Colon (tissue), 2 donors: ENCODE results near the gene PTGR1.
"Not testable (repeated sequence)": the region's sequence is repeated elsewhere in the genome, so short reads cannot be mapped to it uniquely, and the experiment has no call there.

Experiments
- FAIRE-seq: peaks from 2 replicates; lab custom pipeline; 2012; peaks lifted over from hg19 to GRCh38; lab: Jason Lieb, UNC
- donor health status: control.
- donor health status: control.

PTGR1 gene

GRCh38 chr9:111599092-111599954 lies at the start of gene PTGR1:
PTGR1 (minus strand) TSS chr9:111599647; CDS start chr9:111597422, 2,225 bp downstream.
- no peak for FAIRE-seq

- FAIRE-seq, result no peak
Measured at GRCh38 chr9:111649016-111649415, 49.6 kb upstream of the PTGR1 start.

- no peak for FAIRE-seq
Measured at GRCh38 chr9:111648066-111648465, 48.6 kb upstream of the PTGR1 start.

GRCh38 chr9:111646417-111646816 lies 47.0 kb upstream of the PTGR1 start:
- FAIRE-seq, result no peak

GRCh38 chr9:111645806-111646205 lies 46.4 kb upstream of the PTGR1 start:
- no peak for FAIRE-seq

- FAIRE-seq, result no peak
Measured at GRCh38 chr9:111644195-111644772, 44.8 kb upstream of the PTGR1 start.

GRCh38 chr9:111637421-111637950 lies 38.0 kb upstream of the PTGR1 start:
- FAIRE-seq, result no peak

- FAIRE-seq, result no peak
Measured at GRCh38 chr9:111634860-111635259, 35.4 kb upstream of the PTGR1 start.

GRCh38 chr9:111633389-111633736 lies 33.9 kb upstream of the PTGR1 start:
- FAIRE-seq, result no peak

- FAIRE-seq, result no peak
Measured at GRCh38 chr9:111632695-111633388, 33.4 kb upstream of the PTGR1 start.

GRCh38 chr9:111632060-111632459 lies 32.6 kb upstream of the PTGR1 start:
- no peak for FAIRE-seq

- FAIRE-seq, result no peak
Measured at GRCh38 chr9:111631214-111631971, 31.9 kb upstream of the PTGR1 start, which contains the start of gene DNAJC25. DNAJC25 (plus strand) TSS chr9:111631334; CDS start chr9:111631408, 74 bp downstream.

GRCh38 chr9:111630964-111631213 lies 31.4 kb upstream of the PTGR1 start:
- FAIRE-seq, result no peak

- FAIRE-seq, result no peak
Measured at GRCh38 chr9:111630182-111630963, 30.9 kb upstream of the PTGR1 start.

- no peak for FAIRE-seq
Measured at GRCh38 chr9:111628411-111628810, 29.0 kb upstream of the PTGR1 start.

- FAIRE-seq, result no peak
Measured at GRCh38 chr9:111627260-111627963, 28.0 kb upstream of the PTGR1 start.

GRCh38 chr9:111622626-111623025 lies 23.2 kb upstream of the PTGR1 start:
- no peak for FAIRE-seq

- FAIRE-seq, result no peak
Measured at GRCh38 chr9:111621895-111622480, 22.5 kb upstream of the PTGR1 start.

GRCh38 chr9:111617349-111617748 lies 17.9 kb upstream of the PTGR1 start:
- FAIRE-seq, result not testable (repeated sequence)

GRCh38 chr9:111615928-111616327 lies 16.5 kb upstream of the PTGR1 start:
- FAIRE-seq, result no peak
